Hindlimb muscle (tissue), 1 donor: Measurements from ENCODE around the gene POTEH. TPM values are rescaled to one million over a fixed set of nuclear protein-coding genes. Genes with fewer than 3 reads are reported as not detected.
"Not testable (repeated sequence)": the region's sequence is repeated elsewhere in the genome, so short reads cannot be mapped to it uniquely, and the experiment has no call there.

Experiments
- DNase-seq: peaks from one replicate; pipeline ENCODE4 v3.0.0-alpha.2; 2013
- polyA plus RNA-seq: library from polyadenylated mRNA; unstranded; fragments of 120-200 nt; gene quantifications from one replicate; pipeline ENCODE4 v1.2.1, GENCODE V29; 2013; ENCODE audit not compliant: insufficient read length

POTEH gene
- polyA plus RNA-seq: not detected

DNA sequence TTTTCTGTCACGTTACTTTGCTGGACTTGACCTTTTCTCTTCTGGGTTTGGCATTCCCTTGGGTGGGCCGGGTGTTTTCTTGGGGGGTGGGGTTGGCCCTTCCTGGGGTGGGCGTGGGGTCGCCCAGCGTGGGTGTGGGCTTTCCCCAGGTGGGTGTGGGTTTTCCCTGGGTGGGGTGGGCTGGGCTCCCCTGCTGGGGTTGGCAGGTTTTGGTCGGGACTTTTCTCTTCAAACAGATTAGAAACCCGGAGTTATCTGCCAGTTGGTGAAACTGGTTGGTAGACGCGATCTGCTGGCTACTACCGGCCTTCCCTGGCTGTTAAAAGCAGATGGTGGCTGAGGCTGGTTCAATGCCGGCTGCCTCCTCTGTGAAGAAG, at the start of gene POTEH:
Gene POTEH, plus strand, starts transcription at position 278 of the 377 bp plus-strand sequence. Its CDS starts 52 bp downstream, at position 330.
- not testable (repeated sequence) for DNase-seq

GRCh38 chr22:15642288-15642861, 47.5 kb upstream of the POTEH start:
- not testable (repeated sequence) for DNase-seq

- not testable (repeated sequence) for DNase-seq
Observed at GRCh38 chr22:15651954-15652353, 37.9 kb upstream of the POTEH start.

DNA sequence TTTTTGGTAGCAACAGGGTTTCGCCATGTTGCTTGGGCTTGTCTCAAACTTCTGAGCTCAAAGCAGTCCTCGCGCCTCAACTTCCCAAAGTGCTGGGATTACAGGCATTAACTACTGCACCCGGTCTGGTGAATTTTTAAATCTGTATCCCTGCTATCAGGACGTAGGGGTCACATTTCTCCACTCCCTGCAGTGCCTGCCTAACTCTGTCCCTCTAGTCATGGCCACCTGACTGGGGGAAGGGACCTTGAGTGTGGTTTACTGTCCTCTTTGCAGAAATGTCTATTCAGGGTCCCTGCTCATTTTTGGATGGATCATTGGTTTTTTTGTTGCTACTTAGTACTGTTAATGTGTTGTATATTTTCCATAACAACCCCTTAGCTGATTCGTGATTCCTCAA, 37.1 kb upstream of the POTEH start:
- DNase-seq: not testable (repeated sequence)

DNA sequence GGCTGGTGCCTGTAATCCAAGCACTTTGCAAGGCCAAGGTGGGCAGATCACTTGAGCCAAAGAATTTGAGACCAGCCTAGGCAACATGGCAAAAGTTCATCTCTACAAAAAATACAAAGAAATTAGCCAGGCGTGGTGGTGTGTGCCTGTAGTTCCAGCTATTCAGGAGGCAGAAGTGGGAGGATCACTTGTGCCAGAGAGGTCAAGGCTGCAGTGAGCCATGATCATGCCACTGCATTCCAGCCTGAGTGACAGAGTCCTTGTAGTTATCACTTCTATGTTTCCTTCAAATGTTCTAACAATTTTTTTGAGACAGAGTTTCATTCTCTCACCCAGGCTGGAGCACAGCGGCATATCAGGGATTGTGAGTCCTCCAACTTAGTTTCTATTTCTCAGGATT, 36.6 kb upstream of the POTEH start:
- DNase-seq: not testable (repeated sequence)

- not testable (repeated sequence) for DNase-seq
Observed at GRCh38 chr22:15661102-15661501, 28.7 kb upstream of the POTEH start.

- DNase-seq: not testable (repeated sequence)
Observed at GRCh38 chr22:15664682-15665081, 25.1 kb upstream of the POTEH start.

GRCh38 chr22:15665478-15665877, 24.3 kb upstream of the POTEH start:
- DNase-seq: not testable (repeated sequence)

GRCh38 chr22:15669430-15669829, 20.4 kb upstream of the POTEH start:
- not testable (repeated sequence) for DNase-seq

DNA sequence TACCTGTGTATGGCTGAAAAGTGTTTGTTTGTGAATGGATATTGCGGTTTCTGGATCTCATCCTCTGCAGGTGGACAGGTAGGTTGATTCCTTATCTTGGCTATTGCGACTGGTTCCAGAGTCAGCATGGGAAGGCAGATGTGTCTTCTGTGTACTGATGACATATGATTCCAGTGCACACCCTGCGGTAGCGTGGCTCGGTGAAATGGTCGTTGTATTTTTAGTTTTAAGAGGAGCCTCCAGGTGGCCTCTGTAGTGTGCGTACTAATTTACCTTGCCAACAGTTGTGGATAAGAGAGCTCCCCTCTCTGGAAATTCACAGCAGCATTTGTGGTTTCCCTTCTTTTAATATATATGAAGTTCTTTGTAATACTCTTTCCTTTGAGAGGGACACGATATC, 10.1 kb upstream of the POTEH start:
- DNase-seq: not testable (repeated sequence)

DNA sequence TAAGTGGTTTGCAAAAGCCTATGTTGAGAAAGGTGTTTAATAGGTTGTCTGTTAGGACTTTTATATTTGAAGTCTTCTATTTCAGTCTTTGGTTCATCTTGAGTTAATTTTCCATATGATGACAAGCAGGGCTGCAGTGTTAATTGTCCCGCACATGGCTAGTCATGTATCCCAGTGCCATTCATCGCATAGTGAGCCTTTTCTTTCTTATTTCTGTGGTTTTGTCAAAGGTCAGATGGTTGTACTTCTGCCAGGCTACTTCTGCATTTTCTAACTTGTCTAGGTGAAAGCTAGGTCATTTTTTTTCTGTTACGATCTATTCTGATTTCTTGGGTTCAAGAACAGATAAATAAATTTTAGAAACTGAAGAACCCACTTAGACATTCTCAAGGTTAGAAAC, 5.7 kb upstream of the POTEH start:
- DNase-seq: not testable (repeated sequence)

- not testable (repeated sequence) for DNase-seq
Observed at GRCh38 chr22:15684695-15685094, 5.1 kb upstream of the POTEH start.

DNA sequence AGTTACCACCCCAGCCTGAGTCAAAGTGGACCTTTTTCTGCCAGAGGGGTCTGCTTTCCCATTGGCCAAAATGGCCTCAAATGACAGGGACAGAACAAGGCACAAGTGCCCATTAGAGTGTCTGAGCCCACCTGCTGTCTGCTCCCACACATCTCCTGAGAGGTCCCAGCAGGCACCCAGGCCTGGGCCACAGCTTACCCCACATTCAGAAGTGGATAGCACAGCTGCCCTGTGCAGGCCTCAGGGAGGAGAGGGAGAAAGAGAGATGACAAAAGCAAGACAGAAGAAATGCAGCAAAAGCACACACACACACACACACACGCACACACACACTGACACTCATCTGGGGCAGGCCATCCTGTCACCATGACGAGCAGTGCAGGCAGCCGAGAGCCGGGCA, 4.2 kb upstream of the POTEH start:
- DNase-seq: not testable (repeated sequence)

GRCh38 chr22:15687086-15687485, 2.7 kb upstream of the POTEH start:
- DNase-seq: not testable (repeated sequence)

DNA sequence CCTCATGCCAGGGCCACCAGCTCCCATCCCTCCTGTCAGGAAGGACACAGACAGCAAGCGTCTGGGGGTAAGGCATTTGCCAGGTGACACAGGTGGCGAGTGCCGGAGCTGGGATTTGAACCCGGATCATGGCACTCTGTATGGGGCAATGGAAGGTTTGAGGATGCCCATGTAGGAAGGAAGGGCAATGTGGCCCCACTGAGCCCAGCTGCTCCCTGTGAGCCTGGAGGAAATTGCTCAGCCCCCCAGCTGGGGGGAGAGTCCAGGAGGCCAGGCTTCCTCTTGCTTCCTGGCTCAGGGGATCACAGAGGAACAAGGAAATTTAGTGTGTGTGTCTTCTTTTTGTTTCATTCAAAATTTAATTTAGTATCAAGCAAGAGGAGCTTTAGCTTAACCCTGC, 2.1 kb upstream of the POTEH start:
- not testable (repeated sequence) for DNase-seq

DNA sequence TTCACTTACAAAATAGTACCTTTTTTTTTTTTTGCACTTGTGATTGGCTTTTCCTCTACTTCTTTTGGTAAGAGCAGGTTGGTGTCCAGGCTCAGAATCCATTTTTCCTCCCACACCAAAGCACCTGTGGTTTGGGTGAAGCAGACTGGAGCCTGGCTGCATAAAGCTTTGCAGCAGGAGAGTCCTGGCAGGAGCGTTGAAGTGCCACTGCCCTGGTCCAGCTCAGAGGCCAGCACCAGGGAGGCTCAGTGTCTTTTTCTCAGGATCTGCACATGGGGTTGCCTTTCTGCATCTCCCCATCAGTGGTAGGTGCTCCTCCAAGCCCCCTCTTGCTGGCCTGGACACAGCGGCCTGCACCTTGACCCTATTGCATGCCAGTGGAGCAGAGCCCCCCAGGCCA, 1.7 kb upstream of the POTEH start:
- not testable (repeated sequence) for DNase-seq

- DNase-seq: not testable (repeated sequence)
Observed at GRCh38 chr22:15689012-15689748, 646 bp upstream of the POTEH start.

DNA sequence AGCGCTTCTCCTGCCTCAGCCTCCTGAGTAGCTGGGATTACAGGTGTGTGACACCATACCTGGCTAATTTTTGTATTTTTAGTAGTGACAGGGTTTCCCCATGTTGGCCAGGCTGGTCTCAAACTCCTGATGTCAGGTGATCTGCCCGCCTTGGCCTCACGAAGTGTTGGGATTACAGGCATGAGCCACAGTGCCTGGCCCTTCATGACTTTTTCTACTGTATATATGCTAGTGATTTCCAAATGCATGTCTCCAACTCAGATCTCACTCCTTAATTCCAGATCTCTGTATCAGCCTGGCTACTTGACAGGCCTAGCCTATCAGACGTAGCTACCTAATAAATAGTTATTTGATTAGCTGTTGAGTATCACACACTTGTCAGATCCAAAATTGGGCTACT, 23.8 kb downstream of the POTEH start:
- DNase-seq: not testable (repeated sequence)

GRCh38 chr22:15714125-15714524, 24.3 kb downstream of the POTEH start:
- DNase-seq: not testable (repeated sequence)

DNA sequence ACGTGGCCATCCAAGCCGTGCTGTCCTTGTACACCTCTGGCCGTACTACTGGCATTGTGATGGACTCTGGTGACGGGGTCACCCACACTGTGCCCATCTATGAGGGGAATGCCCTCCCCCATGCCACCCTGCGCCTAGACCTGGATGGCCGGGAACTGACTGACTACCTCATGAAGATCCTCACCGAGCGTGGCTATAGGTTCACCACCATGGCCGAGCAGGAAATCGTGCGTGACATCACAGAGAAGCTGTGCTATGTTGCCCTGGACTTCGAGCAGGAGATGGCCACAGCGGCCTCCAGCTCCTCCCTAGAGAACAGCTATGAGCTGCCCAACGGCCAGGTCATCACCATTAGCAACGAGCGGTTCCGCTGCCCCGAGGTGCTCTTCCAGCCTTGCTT, 32.1 kb downstream of the POTEH start:
- not testable (repeated sequence) for DNase-seq

GRCh38 chr22:15729209-15729917, 39.5 kb downstream of the POTEH start:
- not testable (repeated sequence) for DNase-seq

- not testable (repeated sequence) for DNase-seq
Observed at GRCh38 chr22:15731023-15731422, 41.2 kb downstream of the POTEH start.

DNA sequence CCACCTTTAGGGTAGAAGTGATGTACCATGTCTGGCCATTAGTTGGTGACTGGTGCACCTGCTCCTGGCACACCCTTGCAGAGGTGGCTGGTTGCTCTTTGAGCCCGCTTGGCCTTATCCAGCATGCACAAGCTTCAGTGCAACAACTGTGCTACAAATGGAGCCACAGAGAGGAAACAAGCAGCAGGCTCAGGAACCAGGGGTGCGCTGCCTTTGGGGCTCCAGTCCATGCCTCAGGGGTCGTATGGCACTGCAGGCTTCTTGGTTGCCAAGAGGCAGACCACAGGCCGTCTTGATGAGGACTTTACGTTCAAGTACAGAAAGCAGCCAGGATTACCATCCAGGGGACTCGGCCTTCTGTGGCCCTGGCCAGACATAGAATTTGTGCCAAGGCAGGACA, 44.6 kb downstream of the POTEH start:
- not testable (repeated sequence) for DNase-seq
